Measurements from ENCODE around the gene TMEM97.

TMEM97 gene

DNA sequence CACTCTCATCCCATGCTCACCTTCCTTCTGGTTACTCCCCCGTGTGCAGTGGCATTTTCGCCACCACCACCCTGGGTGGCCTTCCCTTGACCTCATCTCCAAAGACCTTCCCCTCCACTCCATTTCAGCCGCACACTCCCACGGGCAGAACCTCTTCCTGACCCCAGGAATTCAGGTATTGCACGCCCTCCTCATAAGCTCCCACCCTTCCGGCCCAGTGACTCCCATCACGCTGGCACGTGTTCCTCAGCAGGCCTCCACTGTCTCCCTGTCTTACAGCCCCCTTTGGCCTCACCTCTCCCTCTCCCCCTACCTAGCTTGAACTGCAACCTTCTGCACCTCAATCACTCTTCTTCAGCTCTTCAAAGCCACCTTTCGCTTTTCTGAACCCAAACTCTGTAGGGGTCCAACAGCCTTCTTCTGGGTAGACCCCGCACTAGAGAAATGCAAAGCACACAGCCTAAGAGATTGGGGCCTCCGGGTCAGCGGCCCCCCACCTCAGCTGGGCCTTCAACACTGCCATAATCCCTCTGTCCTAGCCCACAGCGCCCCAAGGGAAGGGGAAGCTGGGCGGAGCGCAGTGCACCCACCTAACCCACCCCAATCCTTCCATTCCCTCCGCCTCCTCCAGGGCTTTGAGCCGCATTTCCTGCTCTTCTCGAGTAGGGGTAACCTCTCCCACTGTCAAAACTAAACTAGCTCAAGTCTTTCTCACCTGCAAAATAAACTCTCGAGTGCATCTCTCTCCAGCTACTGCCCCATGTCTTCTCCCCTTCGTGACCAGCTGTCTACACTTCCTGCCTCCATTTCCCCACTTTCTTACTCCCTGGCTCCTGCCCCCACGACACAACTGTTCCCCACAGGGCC is 1.7 kb upstream of the TMEM97 start:
- DNase-seq (ENCODE audit: low read depth), result no peak

DNA sequence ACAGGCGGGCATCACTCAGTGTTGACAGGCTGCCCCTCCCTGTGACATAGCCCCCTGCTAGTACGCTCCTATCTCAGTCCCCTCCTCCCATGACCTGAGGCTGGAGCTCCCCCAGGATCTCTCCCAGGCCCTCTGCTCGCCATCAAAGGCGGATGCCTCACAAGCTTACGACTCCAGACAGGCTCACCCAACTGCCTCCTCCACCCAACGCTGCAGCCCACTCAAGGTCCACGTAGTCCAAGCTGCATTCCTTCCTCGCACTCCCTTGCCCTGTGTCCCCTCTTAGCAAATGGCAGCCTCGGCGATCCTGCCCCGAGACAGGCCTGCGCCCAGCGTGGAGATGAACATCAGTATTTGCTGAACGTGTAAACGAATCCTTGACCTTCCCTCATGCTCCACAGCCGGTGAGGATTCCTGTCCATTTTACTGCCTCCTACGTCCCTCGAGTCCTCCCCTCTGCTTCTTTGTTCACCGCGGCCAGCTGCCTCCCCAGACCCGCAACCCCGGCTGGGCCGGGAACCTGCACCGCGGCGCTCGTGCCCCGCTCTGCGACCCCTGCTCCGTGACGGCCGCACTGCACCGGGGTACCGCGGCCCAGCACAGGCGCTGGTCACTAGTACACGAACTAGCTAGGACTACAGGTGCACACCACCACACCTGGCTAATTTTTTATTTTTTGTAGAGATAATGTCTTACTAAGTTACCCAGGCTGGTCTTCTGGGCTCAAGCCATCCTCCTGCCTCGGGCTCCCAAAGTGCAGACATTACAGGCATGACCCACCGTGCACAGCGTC is 838 bp upstream of the TMEM97 start:
- no peak for DNase-seq (ENCODE audit: low read depth)

DNA sequence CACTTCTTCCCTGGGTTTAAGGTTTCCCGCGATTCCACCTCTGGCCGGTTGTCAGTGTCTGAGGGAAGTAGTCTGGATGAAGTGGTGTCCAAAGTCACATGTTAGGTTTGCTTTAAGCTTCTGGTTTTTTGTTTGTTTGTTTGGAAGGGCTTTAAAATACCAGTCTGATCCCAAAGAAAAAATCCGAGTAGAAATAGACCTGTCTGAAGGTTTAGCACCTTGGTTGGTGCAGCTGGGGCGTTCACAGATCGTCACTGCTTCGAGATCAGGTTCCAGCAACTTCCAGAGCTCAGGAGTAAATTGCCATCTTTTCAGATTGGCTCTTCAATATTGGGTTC is 567 bp downstream of the TMEM97 start:
- no peak for DNase-seq (ENCODE audit: low read depth)

DNA sequence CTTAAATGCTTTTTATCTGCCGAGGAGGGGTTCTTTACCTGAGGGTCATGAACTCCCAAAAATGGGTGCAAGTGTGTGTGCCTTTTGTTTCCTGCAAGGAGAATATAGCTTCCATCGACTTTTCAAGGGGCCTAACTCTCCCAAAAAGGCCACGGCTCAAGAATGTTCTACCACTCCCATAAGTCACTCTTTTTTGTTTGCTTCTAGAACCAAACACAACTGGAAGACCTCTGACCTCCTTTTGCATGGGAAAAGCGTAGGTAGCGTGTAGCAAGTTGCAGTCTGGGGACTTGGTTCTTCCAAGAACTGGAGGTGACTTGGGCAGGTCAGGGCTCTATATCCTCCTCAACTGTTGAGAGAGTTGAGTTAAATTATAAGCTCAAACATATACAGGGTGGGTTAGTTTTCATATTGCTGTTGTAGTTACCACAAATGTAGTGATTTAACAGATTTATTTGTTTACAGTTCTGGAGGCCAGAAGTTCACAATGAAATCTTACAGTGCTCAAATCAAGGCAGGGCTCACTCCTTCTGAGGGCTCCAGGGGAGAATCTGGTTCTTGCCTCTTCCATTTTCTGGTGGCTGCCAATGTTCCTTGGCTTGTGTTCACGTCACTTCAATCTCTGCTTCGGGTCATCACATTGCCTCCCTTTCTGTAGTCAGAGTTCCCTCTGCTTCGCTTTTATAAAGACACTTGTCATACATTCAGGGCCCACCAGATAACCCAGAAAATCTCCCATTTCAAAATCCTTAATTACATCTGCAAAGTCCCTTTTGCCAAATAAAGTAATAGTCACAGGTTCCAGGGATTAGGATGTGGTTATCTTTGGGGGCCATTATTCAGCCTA is 1.4 kb downstream of the TMEM97 start:
- DNase-seq (ENCODE audit: low read depth), result no peak

DNA sequence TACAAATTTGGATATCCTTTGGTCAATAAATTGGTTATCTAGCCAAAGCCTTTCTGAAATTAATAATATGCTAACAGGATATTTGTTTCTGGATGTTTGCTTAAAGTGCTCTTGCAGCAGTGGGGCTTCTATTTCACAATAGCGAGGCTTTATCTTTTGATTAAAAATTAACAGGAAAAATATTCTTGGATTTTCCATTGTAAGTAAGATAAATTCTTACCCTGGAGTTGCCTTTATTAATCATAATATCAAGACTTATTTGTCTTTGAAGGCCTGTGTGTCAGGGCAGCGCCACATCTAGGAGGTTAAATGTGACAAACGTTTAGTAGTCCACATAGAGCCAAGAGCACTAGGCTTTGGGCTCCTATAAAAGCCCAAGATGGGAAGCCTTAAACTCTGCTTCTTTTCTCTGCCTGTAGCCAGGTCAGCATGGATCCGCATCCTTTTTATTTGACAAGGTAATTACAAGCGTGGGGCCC is 5.3 kb downstream of the TMEM97 start:
- DNase-seq (ENCODE audit: low read depth), result no peak

GRCh38 chr17:28324781-28325180 is 5.8 kb downstream of the TMEM97 start:
- no peak for DNase-seq (ENCODE audit: low read depth)

DNA sequence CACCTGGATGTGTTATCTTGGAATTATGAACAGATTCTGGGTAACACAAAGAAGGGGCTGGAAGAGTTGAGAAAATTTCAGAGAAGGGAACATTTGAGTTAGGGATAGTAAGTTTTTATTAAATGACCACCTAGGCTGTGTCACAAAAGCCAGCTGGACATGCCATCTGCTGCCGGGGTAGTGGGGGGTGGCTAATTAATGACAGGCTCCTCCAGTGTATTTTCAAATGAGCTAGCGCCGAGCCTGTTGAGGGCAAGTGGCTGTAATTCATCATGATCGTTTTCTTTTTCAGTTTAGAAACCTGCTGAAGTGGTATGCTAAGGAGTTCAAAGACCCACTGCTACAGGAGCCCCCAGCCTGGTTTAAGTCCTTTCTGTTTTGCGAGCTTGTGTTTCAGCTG is 6.2 kb downstream of the TMEM97 start:
- no peak for DNase-seq (ENCODE audit: low read depth)

DNA sequence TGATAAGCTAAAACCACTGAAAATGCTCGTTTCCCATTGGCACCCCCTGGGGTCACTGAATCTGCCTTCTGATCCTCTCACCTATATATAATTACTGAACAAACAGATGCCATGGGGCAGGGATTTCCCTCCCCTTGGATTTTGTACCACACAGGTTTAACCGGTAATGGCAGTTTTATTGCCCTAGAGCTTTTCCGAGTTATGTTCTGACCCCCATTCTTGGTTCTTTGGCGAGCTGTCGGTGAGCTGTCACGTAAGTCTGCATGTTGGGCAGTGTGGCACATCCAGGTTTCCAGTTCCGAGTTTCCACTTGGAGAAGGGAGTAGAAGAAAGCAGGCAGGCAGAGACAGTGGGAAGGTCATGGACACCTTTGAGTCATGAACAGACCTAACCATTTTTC is 7.1 kb downstream of the TMEM97 start:
- no peak for DNase-seq (ENCODE audit: low read depth)

GRCh38 chr17:28327031-28327607 is 8.1 kb downstream of the TMEM97 start:
- no peak for DNase-seq (ENCODE audit: low read depth)

DNA sequence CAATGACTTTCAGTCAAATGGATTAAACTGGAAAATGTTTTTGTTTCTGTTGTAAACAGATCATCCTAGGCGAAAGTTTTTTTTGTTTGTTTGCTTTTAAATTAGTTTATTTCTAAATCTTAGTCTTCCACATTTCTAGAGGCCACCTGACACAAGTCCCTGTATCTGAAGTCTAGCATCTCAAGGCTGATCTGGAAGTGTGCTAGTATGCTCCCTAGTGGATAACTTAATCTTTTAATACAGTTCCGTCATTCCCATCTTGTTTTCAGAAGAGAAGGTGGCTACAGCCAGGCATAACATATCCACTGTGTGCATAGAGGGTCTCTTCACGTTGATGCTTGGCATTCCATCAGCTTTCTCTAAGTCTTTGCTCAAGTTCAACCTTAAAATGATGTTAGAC is 8.7 kb downstream of the TMEM97 start:
- DNase-seq (ENCODE audit: low read depth), result no peak

DNA sequence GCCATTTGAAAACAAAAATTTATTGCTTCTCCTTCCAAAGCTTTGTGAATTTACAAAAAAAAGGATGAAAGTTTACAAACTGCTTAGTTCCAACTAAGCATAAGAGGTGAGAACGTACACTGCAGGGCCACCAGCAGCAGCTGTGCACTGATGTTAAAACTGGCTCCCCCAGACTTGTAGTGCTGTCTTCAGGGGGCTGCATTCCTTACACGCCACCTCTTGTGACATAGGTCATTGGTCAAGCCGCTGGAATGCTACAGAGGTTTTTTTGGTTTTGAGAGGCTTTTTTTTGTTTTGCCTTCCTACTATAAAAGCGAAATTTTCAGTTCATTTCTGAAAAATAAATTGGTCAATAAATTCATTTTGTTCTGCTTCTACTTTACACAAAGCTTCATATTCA is 9.3 kb downstream of the TMEM97 start:
- no peak for DNase-seq (ENCODE audit: low read depth)

- no peak for DNase-seq (ENCODE audit: low read depth)
These were observed 11.7 kb downstream of the TMEM97 start for GRCh38 chr17:28330671-28331070.

DNA sequence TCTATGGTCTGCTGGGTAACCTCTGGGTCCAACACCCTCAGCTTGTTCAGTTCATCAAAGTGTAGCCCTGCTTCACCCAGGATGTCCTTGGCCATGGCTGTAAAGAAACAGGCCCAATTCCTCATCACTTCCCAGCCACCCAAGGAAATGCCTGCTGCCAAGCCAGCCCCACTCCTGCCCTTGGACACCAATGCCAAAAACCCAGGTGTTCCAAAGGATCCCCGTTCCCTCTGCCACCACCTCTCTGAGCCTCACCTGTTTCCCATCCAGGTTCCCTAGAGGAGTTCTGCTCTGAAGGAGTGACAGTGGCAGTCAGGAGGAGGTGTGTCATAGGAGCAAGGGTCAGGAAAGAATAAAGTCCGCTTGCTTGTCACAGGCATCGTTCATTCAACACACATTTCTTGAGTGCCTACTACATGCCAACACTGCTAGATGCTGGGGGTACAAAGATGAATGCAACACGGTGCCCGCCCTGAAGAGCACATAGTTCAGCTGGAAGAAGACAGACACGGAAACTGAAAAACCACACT is 13.0 kb downstream of the TMEM97 start:
- DNase-seq (ENCODE audit: low read depth), result no peak

DNA sequence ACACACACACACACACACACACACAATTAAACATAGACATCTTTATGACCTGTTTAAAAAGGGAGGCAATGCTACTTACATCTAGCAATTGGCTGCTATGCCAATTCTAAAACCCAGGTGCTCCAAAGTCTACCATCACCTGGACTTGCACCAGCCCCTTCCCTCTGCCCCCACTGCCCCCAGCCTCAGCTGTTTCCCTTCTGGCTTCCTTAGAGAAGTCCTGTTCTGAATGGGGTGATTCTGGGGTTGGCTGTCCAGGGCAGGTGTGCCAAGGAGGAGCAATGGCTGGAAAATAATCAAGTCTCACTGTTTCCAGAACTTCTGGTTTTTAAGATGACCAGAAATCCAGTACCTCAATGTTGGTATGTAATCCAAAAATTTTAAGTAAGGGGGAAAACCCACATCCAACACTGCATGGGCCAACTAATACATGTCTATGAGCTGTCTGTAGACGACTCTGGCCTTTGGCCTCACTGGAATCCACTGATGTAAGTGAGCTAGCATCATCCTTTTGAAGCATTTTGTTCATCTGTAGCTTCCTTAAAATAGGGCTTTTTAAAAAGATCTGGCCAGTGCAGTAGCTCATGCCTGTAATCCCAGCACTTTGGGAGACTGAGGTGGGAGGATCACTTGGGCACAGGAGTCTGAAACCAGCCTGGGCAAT is 14.2 kb downstream of the TMEM97 start:
- DNase-seq (ENCODE audit: low read depth), result no peak

GRCh38 chr17:28334171-28334570 is 15.2 kb downstream of the TMEM97 start:
- DNase-seq (ENCODE audit: low read depth), result no peak

DNA sequence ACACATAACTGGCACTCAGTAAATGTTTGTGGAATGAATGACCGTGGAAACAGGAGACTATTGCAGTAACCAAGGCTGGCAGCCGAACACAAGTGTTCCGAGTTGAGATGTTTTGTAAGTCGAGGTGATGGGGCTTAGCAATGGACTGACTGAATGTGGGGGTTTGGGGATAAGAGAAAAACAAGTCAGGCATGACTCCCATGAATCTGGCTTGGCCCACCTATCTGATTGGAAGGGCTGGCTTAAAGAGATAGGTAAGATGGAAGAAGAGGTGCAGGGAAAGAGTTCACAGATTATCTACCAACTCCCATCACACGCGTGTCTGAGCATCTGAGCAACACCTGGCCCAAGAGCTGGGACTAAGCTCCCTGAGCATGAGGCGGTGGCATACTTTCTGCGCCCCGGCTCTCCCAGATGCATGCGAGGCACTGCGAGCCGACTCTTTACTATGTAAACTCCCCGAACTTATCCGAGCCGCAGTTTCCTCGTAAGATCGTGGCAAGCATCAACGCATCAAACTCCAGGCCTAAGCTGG is 15.7 kb downstream of the TMEM97 start:
- DNase-seq (ENCODE audit: low read depth), result no peak

DNA sequence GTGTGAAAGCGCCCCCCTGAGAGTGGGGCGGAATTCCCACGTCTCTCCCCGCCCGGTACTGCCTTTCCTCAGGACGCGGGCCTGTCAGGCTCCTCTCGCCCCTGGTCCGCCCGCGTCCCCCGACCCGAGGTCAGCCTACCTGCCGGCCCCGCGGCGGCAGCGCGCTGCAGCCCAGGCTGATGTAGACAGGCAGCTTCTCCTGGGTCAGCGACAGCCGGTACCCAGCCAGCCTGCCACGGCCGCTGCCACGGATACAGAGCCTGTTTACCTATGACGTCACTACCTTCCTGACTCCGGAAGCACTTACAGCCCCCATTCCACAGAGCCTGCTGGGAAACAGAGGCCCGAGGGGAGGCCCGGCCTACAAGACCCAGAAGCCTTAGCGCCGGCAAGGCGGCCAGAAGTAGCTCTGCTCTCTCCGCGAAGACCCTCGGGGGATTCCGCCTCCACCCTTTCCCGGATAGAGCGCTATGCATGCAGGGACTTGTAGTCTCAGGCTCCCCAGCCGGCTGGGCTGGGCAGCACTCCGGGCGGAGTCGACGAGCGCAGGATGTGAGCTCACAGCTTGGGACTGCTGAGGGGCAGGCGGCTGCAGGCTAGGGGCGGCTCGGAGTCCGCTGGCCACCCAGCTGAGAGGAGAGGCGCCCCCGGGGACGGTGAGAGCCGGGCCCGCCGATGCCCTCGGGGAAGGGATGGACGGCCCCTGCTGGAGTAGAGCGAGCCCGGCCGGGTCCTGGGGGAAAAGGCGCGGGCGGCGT is 16.4 kb downstream of the TMEM97 start, which contains the start of the genes IFT20 and TNFAIP1:
TSS of gene IFT20 (minus strand) at position 272 of the 758 bp plus-strand sequence. CDS start 3,487 bp downstream, outside the sequence.
TSS of gene TNFAIP1 (plus strand) at position 561 of the 758 bp plus-strand sequence. CDS start 3,761 bp downstream, outside the sequence.
- peak; percentile 99 for DNase-seq (ENCODE audit: low read depth)

DNA sequence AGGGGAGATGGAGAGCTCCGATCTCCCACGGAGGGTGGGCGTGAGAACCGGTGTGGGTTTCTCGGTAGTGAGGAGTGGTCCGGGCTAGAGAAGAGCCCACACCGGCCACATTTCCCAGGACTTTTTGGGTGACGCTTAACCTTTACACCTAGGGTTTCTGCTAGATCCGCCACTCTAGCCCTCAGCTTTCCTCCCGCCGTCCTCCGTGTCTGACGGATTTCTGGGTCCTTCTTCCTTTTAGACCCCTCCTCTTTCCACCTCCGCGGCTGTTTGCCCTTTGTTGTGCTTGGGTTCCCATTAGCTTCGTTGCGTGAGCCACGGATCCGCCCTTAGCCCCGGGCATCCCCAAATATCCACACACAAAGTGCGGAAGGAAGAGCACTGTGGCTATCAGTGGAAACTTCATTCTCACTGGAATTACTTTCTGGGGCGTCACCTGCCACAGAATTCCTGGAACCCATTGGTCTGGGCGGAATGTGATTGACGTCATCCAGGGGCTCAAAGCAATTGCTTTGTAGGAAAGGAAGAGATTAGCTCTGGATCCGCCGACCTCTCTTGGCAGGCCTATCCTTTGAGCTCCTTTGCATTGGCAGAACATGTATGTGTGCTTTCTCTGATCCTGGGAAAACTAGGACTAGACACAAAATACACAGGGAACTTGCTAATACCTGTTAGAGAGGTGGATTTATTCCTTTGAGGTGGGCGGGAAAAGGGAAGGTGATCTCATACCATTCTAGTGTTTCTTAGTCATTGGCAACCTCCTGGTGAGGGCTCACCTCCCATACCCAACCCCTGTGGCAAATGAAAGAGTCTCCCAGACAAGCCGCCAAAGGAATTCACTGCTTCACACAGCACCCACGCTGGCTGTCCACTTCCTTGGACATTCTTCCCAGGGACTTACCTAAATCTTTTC is 17.2 kb downstream of the TMEM97 start:
- peak; percentile 22 for DNase-seq (ENCODE audit: low read depth)
